HepG2 (cell line): Measurements from ENCODE around the gene GAL3ST3.

Experiments used
- BCL3 ChIP-seq: sonication (generic); formaldehyde crosslinking; IDR thresholded peaks from 2 replicates; pipeline ENCODE4 v1.5.1; 2020; ENCODE audit warnings: mild to moderate bottlenecking, missing genetic modification reagents, moderate library complexity
- CTCF ChIP-seq: sonication (generic); formaldehyde crosslinking; IDR thresholded peaks from 2 replicates; pipeline ENCODE4 v1.5.0; 2020; ENCODE audit warnings: mild to moderate bottlenecking, missing genetic modification reagents, moderate library complexity
- HNF4A ChIP-seq: sonication (generic); formaldehyde crosslinking; IDR thresholded peaks from 2 replicates; pipeline ENCODE4 v1.4.0; 2020; ENCODE audit warnings: missing genetic modification reagents
- NFIB ChIP-seq: sonication (generic); formaldehyde crosslinking; IDR thresholded peaks from 2 replicates; pipeline ENCODE4 v1.9.0; 2021; ENCODE audit warnings: missing genetic modification reagents, mild to moderate bottlenecking, borderline replicate concordance
- POLR2A ChIP-seq, 2 experiments: IDR thresholded peaks; 2 replicates each; pipeline ENCODE4 v1.6.1; 2011; ENCODE audit warnings: low read depth in 2 of 2, low read length in 2 of 2, mild to moderate bottlenecking in 1 of 2, moderate library complexity in 1 of 2; ENCODE audit not compliant: insufficient read depth in 1 of 2
- RARG ChIP-seq: sonication (generic); formaldehyde crosslinking; IDR thresholded peaks from 2 replicates; pipeline ENCODE4 v1.4.0; 2020; ENCODE audit warnings: low read depth, mild to moderate bottlenecking, missing genetic modification reagents
- TAF1 ChIP-seq: sonication (generic); formaldehyde crosslinking; IDR thresholded peaks from 2 replicates; pipeline ENCODE4 v1.4.0; 2020; ENCODE audit warnings: missing genetic modification reagents
- WIZ ChIP-seq: sonication (generic); formaldehyde crosslinking; IDR thresholded peaks from 2 replicates; pipeline ENCODE4 v1.5.1; 2020; ENCODE audit warnings: mild to moderate bottlenecking, missing genetic modification reagents
- ZFYVE20 ChIP-seq: sonication (generic); formaldehyde crosslinking; IDR thresholded peaks from 2 replicates; pipeline ENCODE4 v1.8.0; 2023; ENCODE audit warnings: low read depth, mild to moderate bottlenecking, moderate library complexity, missing genetic modification reagents, borderline replicate concordance
- ZHX2 ChIP-seq, 2 experiments: sonication (generic) in 1 of 2; formaldehyde crosslinking in 1 of 2; IDR thresholded peaks; 2 replicates each; pipeline versions ENCODE4 v1.6.1 to v1.9.0; 2014 to 2022; ENCODE audit warnings: antibody characterized with exemption in 1 of 2, borderline replicate concordance in 1 of 2, inconsistent platforms in 1 of 2, low read depth in 1 of 2, missing genetic modification reagents in 1 of 2
- ZNF263 ChIP-seq: sonication (generic); formaldehyde crosslinking; IDR thresholded peaks from 2 replicates; pipeline ENCODE4 v1.4.0; 2020; ENCODE audit warnings: missing genetic modification reagents
- ZNF281 ChIP-seq: sonication (generic); formaldehyde crosslinking; IDR thresholded peaks from 2 replicates; pipeline ENCODE4 v1.4.0; 2020; ENCODE audit warnings: missing genetic modification reagents, borderline replicate concordance
- ZNF607 ChIP-seq: sonication (generic); formaldehyde crosslinking; IDR thresholded peaks from 2 replicates; pipeline ENCODE4 v1.5.1; 2020; ENCODE audit warnings: missing genetic modification reagents, mild to moderate bottlenecking, borderline replicate concordance
- ZSCAN29 ChIP-seq: sonication (generic); formaldehyde crosslinking; conservative IDR thresholded peaks from 2 replicates; pipeline ENCODE4 v1.4.0; 2020; ENCODE audit warnings: mild to moderate bottlenecking, missing genetic modification reagents

GRCh38 chr11:66051371-66051765 is 2.4 kb upstream of the GAL3ST3 start:
- TF ChIP-seq ZHX2 (IDR thresholded peaks at IDR 0.05; ENCODE audit: low read depth) (no peak), ZHX2 (CRISPR knock-in tag; IDR thresholded peaks at IDR 0.05; ENCODE audit: borderline replicate concordance) (no peak), NFIB (no peak), ZNF263 (CRISPR knock-in tag) (no peak), ZNF281 (CRISPR knock-in tag) (no peak), ZNF607 (CRISPR knock-in tag) (no peak), TAF1 (no peak), POLR2A (IDR thresholded peaks at IDR 0.05; ENCODE audit: insufficient read depth in 1 of 2, low read depth in 2 of 2, low read length in 2 of 2) (no peak), HNF4A (no peak), CTCF (CRISPR knock-in tag) (no peak), WIZ (CRISPR knock-in tag) (no peak), RARG (CRISPR knock-in tag) (no peak), ZSCAN29 (CRISPR knock-in tag) (no peak), ZFYVE20 (CRISPR knock-in tag) (no peak), BCL3 (no peak)
